ENCODE measurements around the gene CD274. TPM values are rescaled to one million over a fixed set of nuclear protein-coding genes. Genes with fewer than 3 reads are reported as not detected.
"Not testable (repeated sequence)": the region's sequence is repeated elsewhere in the genome, so short reads cannot be mapped to it uniquely, and the experiment has no call there.

CD274 gene
- total and polyA plus RNA-seq, 2 experiments from 2014 or later, result not detected

DNA sequence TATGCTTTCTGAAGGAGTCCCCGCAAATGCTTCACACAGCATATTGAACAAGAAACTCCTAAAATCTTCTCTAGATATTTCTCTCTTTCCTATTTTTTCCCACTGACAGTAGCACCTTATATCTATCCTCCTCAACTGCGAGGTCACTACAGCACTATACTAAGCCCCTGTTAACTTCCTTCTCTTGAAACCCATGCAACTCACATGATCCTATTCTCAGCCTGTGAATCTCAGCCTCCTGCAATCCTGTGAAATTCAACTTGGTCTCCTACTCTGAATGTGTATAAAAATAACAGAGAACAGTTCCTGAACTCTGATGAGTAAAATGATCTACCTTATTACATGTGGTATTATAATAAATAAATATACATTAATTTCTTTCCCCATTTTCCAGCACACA, 6.5 kb upstream of the CD274 start (continued):
- TF ChIP-seq, protein P1, sequence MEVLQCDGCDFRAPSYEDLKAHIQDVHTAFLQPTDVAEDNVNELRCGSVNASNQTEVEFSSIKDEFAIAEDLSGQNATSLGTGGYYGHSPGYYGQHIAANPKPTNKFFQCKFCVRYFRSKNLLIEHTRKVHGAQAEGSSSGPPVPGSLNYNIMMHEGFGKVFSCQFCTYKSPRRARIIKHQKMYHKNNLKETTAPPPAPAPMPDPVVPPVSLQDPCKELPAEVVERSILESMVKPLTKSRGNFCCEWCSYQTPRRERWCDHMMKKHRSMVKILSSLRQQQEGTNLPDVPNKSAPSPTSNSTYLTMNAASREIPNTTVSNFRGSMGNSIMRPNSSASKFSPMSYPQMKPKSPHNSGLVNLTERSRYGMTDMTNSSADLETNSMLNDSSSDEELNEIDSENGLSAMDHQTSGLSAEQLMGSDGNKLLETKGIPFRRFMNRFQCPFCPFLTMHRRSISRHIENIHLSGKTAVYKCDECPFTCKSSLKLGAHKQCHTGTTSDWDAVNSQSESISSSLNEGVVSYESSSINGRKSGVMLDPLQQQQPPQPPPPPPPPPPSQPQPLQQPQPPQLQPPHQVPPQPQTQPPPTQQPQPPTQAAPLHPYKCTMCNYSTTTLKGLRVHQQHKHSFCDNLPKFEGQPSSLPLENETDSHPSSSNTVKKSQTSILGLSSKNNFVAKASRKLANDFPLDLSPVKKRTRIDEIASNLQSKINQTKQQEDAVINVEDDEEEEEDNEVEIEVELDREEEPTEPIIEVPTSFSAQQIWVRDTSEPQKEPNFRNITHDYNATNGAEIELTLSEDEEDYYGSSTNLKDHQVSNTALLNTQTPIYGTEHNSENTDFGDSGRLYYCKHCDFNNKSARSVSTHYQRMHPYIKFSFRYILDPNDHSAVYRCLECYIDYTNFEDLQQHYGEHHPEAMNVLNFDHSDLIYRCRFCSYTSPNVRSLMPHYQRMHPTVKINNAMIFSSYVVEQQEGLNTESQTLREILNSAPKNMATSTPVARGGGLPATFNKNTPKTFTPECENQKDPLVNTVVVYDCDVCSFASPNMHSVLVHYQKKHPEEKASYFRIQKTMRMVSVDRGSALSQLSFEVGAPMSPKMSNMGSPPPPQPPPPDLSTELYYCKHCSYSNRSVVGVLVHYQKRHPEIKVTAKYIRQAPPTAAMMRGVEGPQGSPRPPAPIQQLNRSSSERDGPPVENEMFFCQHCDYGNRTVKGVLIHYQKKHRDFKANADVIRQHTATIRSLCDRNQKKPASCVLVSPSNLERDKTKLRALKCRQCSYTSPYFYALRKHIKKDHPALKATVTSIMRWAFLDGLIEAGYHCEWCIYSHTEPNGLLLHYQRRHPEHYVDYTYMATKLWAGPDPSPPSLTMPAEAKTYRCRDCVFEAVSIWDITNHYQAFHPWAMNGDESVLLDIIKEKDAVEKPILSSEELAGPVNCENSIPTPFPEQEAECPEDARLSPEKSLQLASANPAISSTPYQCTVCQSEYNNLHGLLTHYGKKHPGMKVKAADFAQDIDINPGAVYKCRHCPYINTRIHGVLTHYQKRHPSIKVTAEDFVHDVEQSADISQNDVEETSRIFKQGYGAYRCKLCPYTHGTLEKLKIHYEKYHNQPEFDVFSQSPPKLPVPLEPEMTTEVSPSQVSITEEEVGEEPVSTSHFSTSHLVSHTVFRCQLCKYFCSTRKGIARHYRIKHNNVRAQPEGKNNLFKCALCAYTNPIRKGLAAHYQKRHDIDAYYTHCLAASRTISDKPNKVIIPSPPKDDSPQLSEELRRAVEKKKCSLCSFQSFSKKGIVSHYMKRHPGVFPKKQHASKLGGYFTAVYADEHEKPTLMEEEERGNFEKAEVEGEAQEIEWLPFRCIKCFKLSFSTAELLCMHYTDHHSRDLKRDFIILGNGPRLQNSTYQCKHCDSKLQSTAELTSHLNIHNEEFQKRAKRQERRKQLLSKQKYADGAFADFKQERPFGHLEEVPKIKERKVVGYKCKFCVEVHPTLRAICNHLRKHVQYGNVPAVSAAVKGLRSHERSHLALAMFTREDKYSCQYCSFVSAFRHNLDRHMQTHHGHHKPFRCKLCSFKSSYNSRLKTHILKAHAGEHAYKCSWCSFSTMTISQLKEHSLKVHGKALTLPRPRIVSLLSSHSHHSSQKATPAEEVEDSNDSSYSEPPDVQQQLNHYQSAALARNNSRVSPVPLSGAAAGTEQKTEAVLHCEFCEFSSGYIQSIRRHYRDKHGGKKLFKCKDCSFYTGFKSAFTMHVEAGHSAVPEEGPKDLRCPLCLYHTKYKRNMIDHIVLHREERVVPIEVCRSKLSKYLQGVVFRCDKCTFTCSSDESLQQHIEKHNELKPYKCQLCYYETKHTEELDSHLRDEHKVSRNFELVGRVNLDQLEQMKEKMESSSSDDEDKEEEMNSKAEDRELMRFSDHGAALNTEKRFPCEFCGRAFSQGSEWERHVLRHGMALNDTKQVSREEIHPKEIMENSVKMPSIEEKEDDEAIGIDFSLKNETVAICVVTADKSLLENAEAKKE (CRISPR knock-in tag; IDR thresholded peaks at IDR 0.05), result no peak
- TF ChIP-seq CREB1 (CRISPR knock-in tag; IDR thresholded peaks at IDR 0.05; ENCODE audit: low read depth) (no peak), EZH2phosphoT487 (IDR thresholded peaks at IDR 0.05; ENCODE audit: unreplicated experiment) (no peak)
- TF ChIP-seq, protein P2, sequence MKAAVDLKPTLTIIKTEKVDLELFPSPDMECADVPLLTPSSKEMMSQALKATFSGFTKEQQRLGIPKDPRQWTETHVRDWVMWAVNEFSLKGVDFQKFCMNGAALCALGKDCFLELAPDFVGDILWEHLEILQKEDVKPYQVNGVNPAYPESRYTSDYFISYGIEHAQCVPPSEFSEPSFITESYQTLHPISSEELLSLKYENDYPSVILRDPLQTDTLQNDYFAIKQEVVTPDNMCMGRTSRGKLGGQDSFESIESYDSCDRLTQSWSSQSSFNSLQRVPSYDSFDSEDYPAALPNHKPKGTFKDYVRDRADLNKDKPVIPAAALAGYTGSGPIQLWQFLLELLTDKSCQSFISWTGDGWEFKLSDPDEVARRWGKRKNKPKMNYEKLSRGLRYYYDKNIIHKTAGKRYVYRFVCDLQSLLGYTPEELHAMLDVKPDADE (IDR thresholded peaks at IDR 0.05), result no peak

DNA sequence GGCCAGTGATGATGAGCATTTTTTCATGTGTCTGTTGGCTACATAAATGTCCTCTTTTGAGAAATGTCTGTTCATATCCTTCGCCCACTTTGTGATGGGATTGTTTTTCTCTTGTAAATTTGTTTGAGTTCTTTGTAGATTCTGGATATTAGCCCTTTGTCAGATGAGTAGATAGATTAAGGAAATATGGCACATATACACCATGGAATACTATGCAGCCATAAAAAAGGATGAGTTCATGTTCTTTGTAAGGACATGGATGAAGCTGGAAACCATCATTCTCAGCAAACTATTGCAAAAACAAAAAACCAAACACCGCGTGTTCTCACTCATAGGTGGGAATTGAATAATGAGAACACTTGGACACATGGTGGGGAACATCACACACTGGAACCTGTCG, 5.2 kb upstream of the CD274 start:
- not testable (repeated sequence) for DNase-seq (ENCODE audit: low spot score); H3K9me3 Mint-ChIP-seq; H3K36me3 ChIP-seq (ENCODE audit: insufficient read depth); H3K4me1 ChIP-seq (ENCODE audit: insufficient read depth); H3K27ac ChIP-seq (ENCODE audit: low read depth); H3K4me3 ChIP-seq; H4K20me1 ChIP-seq (replicated peaks; ENCODE audit: insufficient read depth); H3K9me2 ChIP-seq (ENCODE audit: insufficient read depth); H3F3A ChIP-seq (replicated peaks; ENCODE audit: low read depth); ATAC-seq; H3K27me3 Mint-ChIP-seq (ENCODE audit: insufficient read depth, low read depth, poor library complexity); H3K4me3 Mint-ChIP-seq; H2AFZ ChIP-seq; H3K27ac Mint-ChIP-seq; H3K27me3 ChIP-seq (ENCODE audit: insufficient read depth); H3K79me2 ChIP-seq (replicated peaks; ENCODE audit: insufficient read depth); H3K36me3 Mint-ChIP-seq (ENCODE audit: low read depth); H3K4me2 ChIP-seq; H3K4me1 Mint-ChIP-seq
